NCI-H2196 treated with DMSO at 0.1 percent for 48 hours (cell line): ENCODE results near the gene HSP90AB1.
"Not testable (repeated sequence)": the region's sequence is repeated elsewhere in the genome, so short reads cannot be mapped to it uniquely, and the experiment has no call there.

ENCODE experiments used
- DNase-seq: peaks from one replicate; lab custom pipeline; 2025; ENCODE audit not compliant: unreplicated experiment; lab: John Stamatoyannopoulos, UW

Gene HSP90AB1

DNA sequence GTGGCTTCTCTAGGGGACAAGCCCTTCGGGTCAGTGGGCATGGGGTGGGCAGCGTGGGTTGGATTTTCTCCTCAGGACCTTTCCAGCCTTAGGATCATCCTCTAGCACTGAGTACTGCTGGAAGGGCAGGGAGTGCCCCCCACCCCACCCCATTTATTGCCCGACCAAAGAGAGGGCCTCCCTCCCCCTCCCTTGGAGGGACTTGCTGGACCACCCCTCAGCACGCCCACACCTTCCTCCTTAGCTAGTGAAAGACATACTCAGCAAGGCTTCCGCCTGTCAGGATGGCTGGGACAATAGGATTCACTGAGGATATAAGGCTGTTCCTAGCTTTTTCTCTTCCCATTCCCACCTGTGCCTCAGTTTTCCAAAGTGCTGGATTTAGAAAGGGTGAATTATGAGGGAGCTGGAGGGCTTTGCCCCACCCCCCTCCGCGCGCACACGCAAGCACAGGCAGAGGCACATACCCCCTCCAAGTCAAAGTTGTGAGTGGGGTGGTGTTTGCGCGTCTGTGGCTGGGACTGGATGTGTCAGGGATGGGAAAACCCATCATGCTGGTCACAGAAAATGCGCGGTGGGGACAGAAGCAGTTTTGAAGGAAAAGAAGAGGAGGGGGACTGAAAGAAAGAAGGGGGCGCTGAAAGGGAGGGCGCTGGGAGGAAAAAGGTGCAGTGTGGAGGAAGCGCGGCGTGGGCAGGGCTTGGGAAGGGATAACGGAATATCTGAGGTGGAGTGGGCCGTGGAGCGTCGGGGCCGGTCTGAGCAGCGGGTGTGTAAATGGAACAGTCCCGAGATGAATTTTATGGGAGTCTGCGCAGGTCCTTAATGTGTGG lies 24.2 kb upstream of the HSP90AB1 start:
- DNase-seq = no peak

DNA sequence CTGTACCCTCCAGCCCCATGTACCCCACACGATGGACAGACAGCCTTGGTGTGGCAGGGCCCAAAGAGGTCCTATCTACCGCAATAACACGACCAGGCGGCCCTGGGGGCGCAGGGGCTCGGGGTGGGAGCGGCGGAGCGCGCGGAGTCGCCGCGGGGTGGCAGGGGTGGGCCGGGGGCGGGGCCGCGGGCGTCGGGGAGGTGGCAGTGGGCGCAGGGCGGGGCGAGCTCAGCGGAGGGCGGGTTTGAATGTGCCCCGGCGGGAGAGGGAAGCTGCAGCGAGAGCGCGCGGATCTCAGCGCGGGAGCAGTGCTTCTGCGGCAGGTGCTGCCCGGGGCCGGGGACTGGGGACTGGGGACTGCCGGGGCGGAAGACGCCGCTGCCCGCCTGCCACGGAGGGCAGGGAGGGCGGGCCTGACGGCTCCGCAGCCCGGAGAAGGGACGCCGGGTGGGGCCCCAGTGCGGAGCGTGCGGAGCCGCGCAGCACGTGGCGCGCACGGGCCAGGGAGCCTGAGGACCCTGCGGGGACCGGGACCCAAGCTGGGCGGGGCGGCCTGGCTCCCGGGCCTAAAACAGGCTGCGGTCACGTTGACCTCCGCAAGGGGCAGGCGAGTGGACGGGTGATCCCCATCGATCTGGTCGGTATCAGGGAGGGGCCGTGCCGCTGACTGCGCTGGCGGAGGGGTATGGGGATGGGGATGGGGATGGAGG lies 23.4 kb upstream of the HSP90AB1 start, which contains the start of gene SLC29A1:
Gene SLC29A1, plus strand, starts transcription at position 277 of the 710 bp plus-strand sequence. CDS start 3,719 bp downstream, outside the sequence.
- DNase-seq = peak; percentile 45

DNA sequence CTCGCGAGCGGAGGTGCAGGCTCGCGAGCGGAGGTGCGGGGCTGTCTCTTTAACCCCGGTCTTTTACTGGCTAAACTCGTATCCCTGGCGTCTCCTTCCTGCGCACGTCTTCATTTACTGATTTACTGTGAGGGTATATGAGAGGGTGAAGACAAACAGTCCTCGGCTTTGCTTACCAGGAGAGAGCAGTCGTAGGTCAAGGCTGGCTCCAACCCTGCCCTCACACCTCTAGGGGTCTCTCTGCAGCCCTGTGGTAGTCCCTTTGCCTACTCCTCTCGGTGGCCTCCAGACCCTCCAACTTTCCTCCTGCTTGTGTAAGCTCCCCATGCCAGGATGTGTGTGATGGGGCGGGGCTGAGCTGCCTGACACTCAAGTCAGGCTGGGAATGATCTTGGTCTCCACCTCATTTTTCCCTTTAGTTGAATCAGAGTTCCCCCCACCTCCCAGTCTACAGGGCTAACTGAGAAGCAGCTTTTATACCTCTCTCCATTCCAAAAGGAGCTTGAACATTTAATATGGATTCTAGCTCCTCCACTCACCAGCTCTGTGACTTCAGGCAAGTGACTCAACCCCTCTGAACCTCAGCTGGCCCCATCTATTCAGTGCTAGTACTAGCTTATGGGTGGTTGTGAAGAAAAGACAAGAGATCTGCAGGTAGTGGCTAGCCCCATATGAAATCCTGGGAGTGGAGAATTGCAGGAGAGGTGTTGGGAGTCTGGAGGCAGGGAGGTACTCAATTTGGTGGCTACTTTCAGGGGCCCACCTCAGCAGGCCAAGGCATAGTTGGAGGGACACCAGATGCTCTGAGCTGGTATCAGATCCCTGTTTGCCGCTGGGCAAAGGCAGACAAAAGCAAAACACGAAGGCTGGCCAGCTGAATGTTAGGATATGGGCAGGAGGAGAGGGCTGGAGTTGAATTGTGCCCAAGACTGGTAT lies 22.6 kb upstream of the HSP90AB1 start:
- no peak for DNase-seq

DNA sequence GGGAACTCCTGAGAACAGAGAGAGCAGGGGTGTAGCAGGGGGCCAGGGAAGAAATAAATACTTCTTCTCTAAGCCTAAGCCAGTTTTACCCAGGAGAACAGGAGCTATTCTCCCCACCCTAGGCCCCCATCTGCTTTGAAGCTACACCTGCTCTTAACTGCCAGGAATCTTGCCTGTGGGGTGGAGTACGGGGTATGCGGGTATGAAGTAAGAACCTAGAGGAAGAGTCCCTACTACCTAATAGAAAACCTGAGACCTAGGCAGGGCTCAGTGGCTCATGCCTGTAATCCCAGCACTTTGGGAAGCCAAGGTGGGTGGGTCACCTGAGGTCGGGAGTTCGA lies 22.0 kb upstream of the HSP90AB1 start:
- DNase-seq = no peak

DNA sequence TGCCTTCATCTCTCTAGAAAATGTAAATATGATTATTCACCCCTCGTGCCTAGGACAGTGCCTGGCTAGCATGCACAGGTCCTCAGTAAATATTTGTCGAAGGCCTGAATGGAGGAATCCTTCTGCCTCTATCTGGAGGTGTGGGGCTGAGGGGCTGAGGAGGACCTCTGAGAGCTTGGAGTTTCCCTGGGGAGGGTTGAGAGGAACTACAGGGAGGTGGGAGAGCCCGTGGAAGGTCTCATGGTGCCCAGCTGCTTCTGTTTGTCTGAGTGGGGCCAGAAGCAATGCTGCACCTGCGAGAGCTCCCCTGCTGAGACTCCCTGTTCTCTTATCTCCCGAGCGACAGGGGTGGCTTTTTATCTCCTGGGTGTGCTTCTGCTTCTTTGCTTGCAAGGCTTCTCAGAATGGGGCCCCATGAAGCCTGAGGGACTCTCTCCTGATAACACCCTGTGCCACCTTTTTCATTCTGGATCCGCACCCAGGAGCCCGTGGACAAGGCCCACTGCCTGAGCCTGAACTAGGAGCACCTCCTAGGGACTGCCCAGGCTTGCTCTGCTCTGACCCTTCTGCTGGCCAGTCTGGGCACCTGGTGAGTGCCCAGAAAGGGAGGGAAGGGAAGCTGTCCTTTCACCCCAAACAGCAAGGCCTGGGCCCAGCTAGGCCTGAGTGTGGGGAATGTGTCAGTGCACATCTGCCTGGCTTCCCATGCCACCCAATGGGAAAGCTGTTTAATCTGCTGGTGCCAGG lies 21.1 kb upstream of the HSP90AB1 start:
- no peak for DNase-seq

DNA sequence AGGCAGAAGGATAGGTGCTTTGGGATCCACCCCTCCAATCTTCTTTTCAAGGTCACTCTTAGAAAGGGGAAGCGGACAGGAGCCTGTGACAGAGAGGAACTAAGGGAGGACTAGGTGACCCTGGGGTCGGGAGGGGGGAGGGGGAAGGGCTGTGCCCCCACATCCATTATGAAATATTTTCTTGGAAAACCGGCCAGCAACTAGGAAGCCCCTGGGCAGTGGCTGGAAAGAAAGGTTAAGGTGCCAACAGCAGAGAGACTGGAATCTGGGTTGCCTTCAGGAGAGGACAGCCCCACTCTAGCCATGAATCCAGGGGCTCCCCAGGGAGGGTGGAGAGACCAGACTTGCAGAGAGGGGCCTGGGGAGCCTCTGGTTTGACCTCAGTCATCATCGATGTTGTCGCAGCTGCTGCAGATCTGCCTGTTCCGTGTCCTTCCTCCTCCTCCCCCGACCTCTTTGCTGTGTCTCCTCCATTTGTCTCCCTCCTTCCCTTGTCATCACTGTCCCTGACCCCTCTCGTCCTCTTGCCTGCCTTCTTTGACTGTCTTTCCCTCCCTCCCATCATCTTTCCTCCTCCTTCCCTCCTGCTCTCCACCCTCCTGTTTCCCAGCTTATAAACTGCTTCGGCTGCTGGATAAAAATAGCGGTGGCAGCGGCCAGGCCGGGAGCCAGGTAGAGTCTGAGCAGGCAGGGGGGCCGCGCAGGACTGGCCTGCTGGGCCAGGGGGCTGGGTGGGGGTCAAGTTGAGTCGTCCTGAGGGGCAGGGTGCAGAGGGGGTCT lies 20.3 kb upstream of the HSP90AB1 start:
- no peak for DNase-seq

DNA sequence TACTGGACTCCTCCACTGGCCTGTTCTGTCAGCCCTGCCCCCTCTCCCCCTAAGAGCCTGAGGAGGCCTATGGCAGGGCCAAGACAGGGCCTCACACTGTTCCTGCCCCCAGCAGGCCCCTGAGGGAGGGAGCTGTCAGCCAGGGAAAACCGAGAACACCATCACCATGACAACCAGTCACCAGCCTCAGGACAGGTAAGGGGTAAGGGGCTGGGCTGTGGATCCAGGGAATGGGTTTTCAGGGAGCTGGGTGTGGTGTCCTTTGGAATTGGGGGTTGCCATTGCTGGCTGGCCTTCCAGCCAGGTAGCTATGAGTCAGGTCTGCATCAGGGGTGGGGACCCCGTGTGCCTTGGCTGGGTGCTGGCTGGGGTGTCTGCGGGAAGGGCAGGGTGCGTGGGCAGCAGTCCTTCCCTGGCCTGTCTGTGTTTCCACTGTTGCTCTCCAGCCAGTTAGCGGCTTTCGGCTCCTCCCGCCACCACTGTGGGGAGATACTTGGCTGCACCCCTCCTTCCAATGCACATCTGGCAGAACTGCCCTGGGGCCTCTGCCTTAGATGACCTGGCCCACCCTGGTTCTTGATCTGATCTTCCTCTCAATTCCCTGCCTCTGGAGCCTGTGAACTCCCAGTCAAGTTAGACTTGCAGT lies 19.6 kb upstream of the HSP90AB1 start:
- no peak for DNase-seq

DNA sequence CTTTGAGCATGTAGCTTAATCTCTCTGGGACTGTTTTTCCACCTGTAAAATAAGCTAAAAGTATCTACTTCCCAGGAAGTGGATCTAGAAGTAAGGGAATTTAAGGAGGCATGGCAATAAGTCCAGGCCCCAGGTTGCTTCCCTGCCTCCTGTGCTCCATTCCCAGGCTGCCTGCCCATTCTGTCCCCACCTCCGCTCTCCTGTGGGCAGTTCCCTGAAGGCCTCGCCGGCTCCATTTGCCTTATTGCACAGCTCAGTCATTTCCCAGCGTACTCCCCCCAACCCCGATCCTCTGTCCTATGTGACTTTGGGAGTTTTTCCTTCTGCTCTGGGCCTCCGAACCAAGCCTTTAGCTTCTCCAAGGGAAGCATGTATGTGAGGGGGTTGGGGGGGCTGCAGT lies 18.9 kb upstream of the HSP90AB1 start:
- no peak for DNase-seq

DNA sequence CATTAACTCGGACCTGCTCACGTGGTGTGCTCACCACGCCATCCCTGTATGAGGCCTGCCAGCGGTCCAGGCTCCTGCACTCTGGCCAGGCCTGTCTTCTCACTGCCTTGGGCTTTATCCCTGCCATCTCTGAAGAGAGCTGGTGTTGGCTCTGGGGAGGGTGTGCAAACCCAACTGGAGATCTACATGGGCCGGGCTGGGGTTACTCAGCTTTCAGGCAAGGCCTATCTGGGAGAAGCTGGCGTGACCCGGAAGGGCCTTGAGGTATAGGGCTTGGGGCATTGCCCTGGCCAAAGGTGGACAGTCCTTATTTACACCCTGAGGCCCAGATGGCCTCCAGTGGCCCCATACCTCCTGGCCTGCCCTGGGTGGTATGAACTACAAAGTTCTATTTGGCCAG lies 18.5 kb upstream of the HSP90AB1 start:
- no peak for DNase-seq

DNA sequence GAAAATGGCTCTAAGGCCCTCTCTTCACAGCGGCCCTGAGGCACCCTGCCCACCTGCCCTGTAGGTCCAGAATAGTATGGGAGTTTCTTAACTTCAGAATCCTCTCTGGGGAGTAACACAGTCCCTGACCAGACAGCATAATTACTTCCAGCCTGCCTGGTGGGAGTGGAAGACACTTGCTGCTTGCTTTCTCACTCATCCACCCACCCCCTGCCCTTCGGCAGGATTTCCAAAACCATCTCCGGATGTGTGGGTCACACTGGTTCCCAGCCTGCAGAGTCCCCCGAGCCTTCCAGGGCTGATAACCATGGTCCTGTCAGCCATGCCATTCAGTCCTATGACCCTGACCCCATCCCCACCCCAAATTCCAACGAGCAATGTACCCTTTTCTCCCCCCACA lies 18.1 kb upstream of the HSP90AB1 start:
- no peak for DNase-seq

DNA sequence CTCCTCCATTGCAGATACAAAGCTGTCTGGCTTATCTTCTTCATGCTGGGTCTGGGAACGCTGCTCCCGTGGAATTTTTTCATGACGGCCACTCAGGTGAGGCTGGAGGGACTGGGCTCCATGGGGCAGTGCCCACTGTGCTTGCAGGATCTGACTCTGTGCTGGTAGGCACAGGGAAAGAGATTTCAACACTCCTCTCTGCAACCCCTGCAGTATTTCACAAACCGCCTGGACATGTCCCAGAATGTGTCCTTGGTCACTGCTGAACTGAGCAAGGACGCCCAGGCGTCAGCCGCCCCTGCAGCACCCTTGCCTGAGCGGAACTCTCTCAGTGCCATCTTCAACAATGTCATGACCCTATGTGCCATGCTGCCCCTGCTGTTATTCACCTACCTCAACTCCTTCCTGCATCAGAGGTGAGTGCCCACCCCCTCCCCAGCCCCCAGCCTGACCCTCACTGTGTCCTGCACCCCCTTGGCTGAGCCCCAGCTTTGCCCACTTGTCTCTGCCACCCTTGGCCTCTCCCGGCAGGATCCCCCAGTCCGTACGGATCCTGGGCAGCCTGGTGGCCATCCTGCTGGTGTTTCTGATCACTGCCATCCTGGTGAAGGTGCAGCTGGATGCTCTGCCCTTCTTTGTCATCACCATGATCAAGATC lies 17.4 kb upstream of the HSP90AB1 start:
- no peak for DNase-seq

DNA sequence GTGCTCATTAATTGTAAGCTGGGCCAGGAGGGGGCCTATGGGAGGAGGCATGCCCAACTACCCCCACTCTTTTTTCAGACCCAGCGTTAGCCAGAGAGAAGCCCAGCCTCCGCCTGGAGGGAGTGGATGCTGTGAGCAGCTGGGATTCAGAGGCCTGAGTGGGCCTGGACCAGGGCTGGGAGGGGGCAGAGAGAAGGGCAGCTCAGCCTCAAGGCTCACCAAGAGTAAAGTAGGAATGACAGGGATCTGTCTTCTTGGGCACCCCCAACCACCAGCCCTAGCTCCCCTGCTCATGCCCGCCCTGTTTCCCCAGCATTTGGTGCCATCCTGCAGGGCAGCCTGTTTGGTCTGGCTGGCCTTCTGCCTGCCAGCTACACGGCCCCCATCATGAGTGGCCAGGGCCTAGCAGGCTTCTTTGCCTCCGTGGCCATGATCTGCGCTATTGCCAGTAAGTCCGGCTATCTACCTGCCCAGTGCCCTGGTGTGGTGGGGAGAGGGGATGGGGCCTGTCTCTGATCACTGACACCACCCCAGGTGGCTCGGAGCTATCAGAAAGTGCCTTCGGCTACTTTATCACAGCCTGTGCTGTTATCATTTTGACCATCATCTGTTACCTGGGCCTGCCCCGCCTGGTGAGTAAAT lies 16.7 kb upstream of the HSP90AB1 start:
- DNase-seq = no peak

DNA sequence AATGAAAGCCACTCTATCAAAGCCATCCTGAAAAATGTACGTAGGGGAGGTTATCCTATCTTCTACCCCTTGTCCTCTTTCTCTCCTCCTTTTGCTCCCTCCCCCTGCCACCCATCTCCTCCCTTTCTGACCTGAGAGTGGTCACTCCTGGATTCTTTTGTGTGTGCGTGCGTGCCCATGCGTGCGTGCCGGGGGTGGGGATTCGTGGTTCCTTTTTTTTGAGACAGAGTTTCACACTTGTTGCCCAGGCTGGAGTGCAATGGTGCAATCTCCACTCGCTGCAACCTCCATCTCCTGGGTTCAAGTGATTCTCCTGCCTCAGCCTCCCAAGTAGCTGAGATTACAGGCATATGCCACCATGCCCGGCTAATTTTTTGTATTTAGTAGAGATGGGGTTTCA lies 15.5 kb upstream of the HSP90AB1 start:
- DNase-seq = not testable (repeated sequence)

DNA sequence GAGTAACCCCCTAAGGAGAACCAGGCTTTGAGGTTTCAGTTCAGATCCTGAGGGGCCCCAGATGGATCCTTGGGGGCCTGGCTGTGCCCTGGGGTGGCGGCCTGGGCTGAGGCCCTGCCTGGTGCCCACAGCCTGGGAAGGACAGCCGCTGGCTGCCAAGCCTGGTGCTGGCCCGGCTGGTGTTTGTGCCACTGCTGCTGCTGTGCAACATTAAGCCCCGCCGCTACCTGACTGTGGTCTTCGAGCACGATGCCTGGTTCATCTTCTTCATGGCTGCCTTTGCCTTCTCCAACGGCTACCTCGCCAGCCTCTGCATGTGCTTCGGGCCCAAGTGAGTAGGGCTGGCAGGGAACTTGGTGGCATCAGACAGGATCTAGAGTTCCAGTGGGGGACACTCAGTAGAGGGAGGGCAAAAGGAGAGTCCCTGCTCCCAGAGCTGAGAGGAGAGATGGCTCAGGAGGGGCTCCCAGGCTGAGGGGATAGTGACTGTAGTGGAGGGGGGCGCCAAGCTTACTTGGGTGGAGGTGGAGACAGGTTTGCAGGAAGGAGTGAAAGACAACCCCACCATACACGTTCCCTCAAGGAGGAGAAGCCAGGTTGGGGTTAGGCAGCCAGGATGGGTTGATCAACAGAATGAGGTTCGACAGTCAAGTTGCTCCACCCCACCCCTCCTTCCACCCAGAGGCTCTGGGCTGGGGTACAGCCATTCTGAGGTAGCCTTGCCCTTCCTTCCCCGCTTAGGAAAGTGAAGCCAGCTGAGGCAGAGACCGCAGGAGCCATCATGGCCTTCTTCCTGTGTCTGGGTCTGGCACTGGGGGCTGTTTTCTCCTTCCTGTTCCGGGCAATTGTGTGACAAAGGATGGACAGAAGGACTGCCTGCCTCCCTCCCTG lies 14.0 kb upstream of the HSP90AB1 start:
- no peak for DNase-seq

DNA sequence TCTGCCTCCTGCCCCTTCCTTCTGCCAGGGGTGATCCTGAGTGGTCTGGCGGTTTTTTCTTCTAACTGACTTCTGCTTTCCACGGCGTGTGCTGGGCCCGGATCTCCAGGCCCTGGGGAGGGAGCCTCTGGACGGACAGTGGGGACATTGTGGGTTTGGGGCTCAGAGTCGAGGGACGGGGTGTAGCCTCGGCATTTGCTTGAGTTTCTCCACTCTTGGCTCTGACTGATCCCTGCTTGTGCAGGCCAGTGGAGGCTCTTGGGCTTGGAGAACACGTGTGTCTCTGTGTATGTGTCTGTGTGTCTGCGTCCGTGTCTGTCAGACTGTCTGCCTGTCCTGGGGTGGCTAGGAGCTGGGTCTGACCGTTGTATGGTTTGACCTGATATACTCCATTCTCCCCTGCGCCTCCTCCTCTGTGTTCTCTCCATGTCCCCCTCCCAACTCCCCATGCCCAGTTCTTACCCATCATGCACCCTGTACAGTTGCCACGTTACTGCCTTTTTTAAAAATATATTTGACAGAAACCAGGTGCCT lies 13.3 kb upstream of the HSP90AB1 start:
- no peak for DNase-seq

DNA sequence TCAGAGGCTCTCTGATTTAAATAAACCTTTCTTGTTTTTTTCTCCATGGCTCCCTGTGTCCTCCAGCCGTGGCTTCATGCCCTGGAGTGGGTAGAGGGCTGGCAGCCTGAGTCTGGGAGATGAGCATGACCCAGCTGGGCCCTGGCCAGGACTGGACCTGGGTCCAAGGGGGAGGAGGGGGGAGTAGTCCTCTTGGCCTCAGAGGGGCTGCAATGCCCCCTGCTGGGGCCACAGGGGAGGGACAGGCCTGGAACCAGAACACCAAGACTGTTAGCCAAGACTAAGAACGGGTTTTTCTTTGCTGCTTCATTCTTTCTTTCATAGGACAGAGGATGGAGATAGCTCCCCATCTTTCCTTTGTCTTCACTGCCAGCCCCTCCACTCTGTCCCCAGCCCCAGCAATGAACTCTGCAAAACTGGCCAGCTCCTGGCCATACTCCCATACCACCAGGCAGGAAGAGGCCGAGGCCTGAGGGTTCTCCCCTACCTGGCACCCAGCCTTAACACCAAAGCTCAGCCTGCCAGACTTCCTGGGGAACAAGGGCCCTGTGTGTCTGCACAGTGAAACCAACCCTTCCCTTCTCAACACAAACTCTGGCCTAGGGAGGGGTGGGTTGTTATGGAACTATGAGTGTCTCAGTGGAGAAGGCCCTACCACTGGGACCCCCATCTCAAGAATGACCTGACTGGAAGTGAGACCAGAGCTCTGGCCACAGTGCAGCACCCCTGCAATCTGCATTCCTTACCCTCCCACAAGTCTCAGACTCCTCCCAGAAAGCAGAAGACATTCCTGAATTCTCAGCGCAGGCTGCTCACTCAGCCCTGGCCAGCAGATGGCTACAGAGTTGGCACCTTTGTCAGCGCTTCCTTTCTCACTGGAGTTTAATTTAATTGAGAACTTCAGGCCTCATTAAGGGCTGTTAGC lies 12.5 kb upstream of the HSP90AB1 start:
- peak; percentile 76 for DNase-seq
